ENCODE data around the gene TRIM31. TPM values are rescaled to one million over a fixed set of nuclear protein-coding genes. Genes with fewer than 3 reads are reported as not detected.
A peak's percentile ranks its signal among the peaks of the same experiment; 100 is the strongest.
"Not testable (repeated sequence)": the region's sequence is repeated elsewhere in the genome, so short reads cannot be mapped to it uniquely, and the experiment has no call there.

Gene TRIM31
- total RNA-seq, 2 donors from 2014 or later = 0.12 TPM; not detected in 1

GRCh38 chr6:30136570-30137286, 23.8 kb upstream of the TRIM31 start:
- DNase-seq (peak in 1 of 2 donors; percentile 21), ATAC-seq (replicated peaks in 1 of 2) (peak; percentile 74 to 79)
- Mint-ChIP-seq H3K9me3 (no peaks in the 10 kb centered on the region), H3K27me3 (ENCODE audit: low read depth) (peaks cover 60% of the 10 kb centered on the region), H3K27ac (no peak overlapping the region), H3K4me1 (ENCODE audit: low read depth) (peaks cover 8% of the 10 kb centered on the region), H3K36me3 (ENCODE audit: insufficient read depth in 2 of 2) (no peaks in the 10 kb centered on the region), H3K4me3 (no peak overlapping the region)

- no peak for DNase-seq
- H3K27ac Mint-ChIP-seq = no peak within 1 kb of the TSS
Observed at GRCh38 chr6:30135757-30136156, 22.9 kb upstream of the TRIM31 start, which contains the start of gene TRIM40. Gene TRIM40 (plus strand): TSS chr6:30136140. CDS start chr6:30137037, 897 bp downstream.

DNA sequence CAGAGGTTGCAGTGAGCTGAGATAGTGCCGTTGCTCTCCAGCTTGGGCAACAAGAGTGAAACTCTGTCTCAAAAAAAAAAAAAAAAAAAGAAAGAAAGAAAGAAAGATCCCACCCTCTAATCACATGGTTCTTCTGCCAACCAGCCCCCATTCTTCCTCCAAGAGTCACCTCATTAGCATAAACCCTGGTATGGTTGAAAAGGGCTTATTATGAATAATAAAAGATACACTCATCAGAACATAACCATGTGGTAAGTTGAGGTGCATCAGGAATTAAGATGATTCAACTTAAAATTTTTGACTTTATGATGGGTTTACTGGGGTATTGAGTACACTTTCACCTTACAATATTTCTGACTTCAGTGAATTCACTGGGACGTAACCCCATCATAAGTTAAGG, 22.3 kb upstream of the TRIM31 start:
- Mint-ChIP-seq H3K4me3 (no peak overlapping the region), H3K9me3 (no peaks in the 10 kb centered on the region), H3K27ac (no peak overlapping the region), H3K36me3 (ENCODE audit: insufficient read depth in 2 of 2) (no peaks in the 10 kb centered on the region), H3K27me3 (ENCODE audit: low read depth) (peaks cover 60% of the 10 kb centered on the region), H3K4me1 (ENCODE audit: low read depth) (peaks cover 18% of the 10 kb centered on the region)
- DNase-seq (no peak), ATAC-seq (replicated peaks in 1 of 2) (no peak)

More at GRCh38 chr6:30135757-30136156, 22.9 kb upstream of the TRIM31 start, which contains the start of gene TRIM40:
- no peak for ATAC-seq (replicated peaks in 1 of 2)
- Mint-ChIP-seq H3K4me3 (no peak within 1 kb of the TSS), H3K27me3 (ENCODE audit: low read depth) (peaks cover 60% of the 10 kb centered on the region), H3K4me1 (ENCODE audit: low read depth) (peaks cover 12% of the 10 kb centered on the region), H3K36me3 (ENCODE audit: insufficient read depth in 2 of 2) (no peaks in the 10 kb centered on the region), H3K9me3 (no peaks in the 10 kb centered on the region)

GRCh38 chr6:30131947-30132497, 19.1 kb upstream of the TRIM31 start:
- Mint-ChIP-seq H3K4me3 (no peak overlapping the region), H3K36me3 (ENCODE audit: insufficient read depth in 2 of 2) (no peaks in the 10 kb centered on the region), H3K9me3 (no peaks in the 10 kb centered on the region), H3K27ac (no peak overlapping the region), H3K27me3 (ENCODE audit: low read depth) (peaks cover 67% of the 10 kb centered on the region), H3K4me1 (ENCODE audit: low read depth) (peaks cover 41% of the 10 kb centered on the region)
- DNase-seq (no peak), ATAC-seq (replicated peaks in 1 of 2) (no peak)

DNA sequence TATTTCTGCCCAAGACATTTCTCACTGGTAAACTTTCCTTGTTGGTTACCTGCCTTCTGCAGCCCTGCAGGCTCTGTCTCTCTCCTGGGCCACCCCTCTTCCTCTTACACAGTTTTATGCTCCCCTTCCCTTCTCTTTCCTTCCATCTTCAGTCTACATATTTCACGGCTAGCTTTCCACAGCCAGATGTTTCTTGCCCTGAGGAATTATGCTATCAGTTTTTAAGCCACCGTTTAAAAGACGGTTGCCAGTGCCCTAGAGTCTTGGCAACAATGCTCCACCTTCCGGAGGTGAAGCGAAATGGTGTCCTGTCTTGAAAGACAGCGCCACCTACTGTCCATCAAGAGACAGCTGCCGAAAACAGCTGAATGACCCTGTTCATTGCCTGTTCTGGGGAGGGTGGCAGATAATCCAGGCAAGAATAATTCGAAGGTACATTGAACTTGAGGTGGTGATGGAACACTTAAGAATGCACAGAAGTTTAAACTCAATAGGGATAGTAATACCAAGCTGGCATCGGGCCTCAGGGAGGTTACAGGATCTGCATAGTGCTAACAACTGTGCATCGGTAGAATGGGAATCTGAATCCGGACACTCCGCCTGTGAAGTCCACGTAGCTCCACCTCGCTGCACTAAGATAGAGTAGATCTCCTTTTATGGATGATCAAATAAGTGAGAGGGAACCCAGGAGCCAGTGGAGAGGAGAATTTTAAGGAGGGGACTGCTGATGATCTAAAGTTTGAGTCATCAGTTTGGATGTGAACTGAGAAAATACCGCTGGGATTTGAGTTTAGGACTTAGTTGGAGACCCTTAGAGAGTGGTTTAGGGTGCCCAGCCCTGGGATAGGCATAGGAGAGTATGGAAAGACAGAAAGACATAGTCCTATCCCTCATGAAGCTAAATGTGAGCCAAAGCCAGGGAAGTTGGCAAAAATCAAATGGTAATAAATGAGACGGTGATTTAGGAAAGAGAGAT, 18.3 kb upstream of the TRIM31 start:
- DNase-seq = peak; percentile 65 to 70
- peak overlapping the region in 1 of 2 donors; percentile 58 for H3K4me3 Mint-ChIP-seq
- H3K36me3 Mint-ChIP-seq (ENCODE audit: insufficient read depth in 2 of 2) = no peaks in the 10 kb centered on the region
- peak overlapping the region; percentile 35 for H3K27ac Mint-ChIP-seq
- peaks cover 74% of the 10 kb centered on the region for H3K27me3 Mint-ChIP-seq (ENCODE audit: low read depth)
- H3K4me1 Mint-ChIP-seq (ENCODE audit: low read depth) = peaks cover 38% of the 10 kb centered on the region
- no peaks in the 10 kb centered on the region for H3K9me3 Mint-ChIP-seq
- peak; percentile 78 to 79 for ATAC-seq (replicated peaks in 1 of 2)

DNA sequence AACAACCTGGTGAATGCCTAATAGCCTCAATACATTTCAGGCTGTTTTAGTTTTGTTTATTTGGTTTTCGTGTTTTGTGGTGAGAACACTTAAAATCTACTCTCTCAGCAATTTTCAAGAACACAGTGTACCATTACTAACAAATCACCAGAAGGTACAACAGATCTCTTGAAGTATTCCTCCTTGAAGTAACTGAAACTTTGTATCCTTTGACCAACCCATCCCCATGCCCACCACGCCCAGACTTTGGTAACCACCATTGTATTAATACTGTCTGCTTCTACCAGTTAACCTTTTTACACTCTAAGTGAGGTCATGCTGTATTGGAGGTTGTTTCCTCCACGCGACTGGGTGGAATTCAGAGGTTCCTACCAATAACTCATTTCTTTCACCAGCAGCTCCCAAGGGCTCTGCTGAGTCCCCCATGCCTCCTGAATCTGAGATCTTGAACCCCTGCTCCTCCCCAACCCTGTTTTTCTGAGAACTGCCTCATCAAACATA, 17.3 kb upstream of the TRIM31 start:
- Mint-ChIP-seq H3K4me3 (no peak overlapping the region), H3K27ac (no peak overlapping the region), H3K9me3 (no peaks in the 10 kb centered on the region), H3K4me1 (ENCODE audit: low read depth) (peaks cover 33% of the 10 kb centered on the region), H3K27me3 (ENCODE audit: low read depth) (peaks cover 84% of the 10 kb centered on the region), H3K36me3 (ENCODE audit: insufficient read depth in 2 of 2) (no peaks in the 10 kb centered on the region)
- no peak for DNase-seq
- no peak for ATAC-seq (replicated peaks in 1 of 2)

DNA sequence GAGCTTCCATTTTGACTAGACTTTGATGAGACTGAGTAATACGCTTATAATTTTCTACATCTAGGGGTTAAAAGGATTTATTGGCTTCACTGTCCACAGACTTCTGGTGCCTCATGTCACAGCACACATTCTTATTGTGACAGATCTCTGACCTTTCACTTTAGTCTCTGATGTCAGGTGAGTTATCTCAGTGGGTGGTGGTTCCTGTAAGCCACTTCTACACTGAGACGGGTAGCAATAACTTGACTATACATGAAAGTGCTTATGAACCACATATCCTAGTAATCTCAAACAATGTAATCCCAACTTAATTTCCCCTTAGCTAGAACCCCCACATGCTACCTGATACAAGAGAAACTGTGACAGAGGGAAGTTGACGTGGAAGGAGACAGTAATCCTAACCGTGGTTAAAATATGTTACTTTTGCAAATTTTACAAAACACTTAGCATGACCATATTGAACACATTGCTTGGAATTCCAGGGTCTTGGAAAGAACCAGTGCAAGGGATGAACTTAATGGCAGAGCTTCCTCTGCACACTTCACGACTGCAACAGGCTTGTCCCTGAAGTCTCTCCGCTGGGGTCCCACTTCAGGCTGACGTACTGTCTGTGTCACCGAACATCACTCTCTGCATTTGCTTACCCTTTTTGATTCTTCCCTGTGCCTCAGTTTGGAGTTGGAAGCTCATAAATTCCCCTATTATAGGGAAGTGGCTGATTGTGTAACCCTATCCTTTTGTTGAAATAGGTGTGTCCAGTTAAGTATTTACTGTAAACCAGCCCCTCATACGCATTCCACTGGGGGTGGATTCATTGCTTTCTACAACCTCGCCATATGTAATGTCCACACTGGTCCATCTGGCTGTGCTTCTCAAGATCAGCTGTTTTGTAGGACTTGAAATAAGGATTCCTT, 16.6 kb upstream of the TRIM31 start:
- Mint-ChIP-seq H3K9me3 (no peaks in the 10 kb centered on the region), H3K27ac (no peak overlapping the region), H3K4me3 (peak overlapping the region in 1 of 2 donors; percentile 26), H3K4me1 (ENCODE audit: low read depth) (peaks cover 33% of the 10 kb centered on the region), H3K36me3 (ENCODE audit: insufficient read depth in 2 of 2) (no peaks in the 10 kb centered on the region), H3K27me3 (ENCODE audit: low read depth) (peaks cover 83% of the 10 kb centered on the region)
- DNase-seq (peak in 1 of 2 donors; percentile 15), ATAC-seq (replicated peaks in 1 of 2) (peak; percentile 81 to 88)

DNA sequence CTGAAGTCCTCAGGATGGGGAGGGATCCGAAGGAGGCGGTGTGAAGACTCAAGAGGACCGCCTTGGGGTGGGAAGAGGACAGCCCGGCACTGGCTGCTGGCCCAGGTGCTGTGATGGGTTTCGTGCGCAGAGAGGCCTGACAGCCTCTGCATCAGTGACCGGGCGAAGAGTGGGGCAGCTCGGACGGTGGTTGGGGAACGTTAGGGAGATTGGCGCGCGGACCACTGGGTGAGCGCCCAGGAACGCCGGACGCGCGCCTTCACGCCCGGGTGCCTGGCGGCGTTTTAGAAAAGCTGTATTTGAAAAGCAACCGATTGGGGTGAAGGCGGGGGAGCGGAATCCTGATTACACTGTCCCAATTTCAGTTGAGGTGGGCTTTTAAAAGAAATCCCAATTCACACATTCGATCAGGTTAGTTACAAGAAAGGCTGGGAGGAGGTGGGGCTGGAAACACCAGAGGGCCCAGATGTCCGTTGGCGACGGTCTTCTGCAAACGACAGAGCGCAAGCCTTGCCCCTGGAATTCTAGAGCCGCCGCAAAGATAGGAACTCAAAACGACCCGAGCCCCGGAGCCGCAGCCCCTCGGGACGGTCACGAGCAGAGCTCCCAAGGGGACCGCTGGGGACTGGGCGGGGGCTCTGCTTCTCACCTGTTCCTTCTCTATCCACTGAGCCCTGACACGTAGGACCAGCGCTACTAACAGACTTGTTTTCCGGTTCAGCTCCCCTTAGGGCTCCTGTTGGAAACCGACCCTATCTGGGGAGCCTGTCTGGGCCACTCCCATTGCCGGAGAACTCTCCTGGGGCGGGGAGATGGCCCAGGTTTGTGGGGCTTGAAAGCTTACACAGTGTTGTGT, 14.6 kb upstream of the TRIM31 start:
- ATAC-seq (replicated peaks in 1 of 2) (no peak), DNase-seq (no peak)
- Mint-ChIP-seq H3K27me3 (ENCODE audit: low read depth) (peaks cover 71% of the 10 kb centered on the region), H3K9me3 (no peaks in the 10 kb centered on the region), H3K27ac (no peak overlapping the region), H3K36me3 (ENCODE audit: insufficient read depth in 2 of 2) (no peaks in the 10 kb centered on the region), H3K4me1 (ENCODE audit: low read depth) (peaks cover 33% of the 10 kb centered on the region), H3K4me3 (peak overlapping the region in 1 of 2 donors; percentile 53)

GRCh38 chr6:30122515-30122914, 9.6 kb upstream of the TRIM31 start:
- no peak for DNase-seq

GRCh38 chr6:30121446-30122366, 8.8 kb upstream of the TRIM31 start:
- H3K4me3 Mint-ChIP-seq = no peak overlapping the region
- peaks cover 17% of the 10 kb centered on the region for H3K27me3 Mint-ChIP-seq (ENCODE audit: low read depth)
- H3K9me3 Mint-ChIP-seq = no peaks in the 10 kb centered on the region
- H3K4me1 Mint-ChIP-seq (ENCODE audit: low read depth) = no peaks in the 10 kb centered on the region
- H3K36me3 Mint-ChIP-seq (ENCODE audit: insufficient read depth in 2 of 2) = no peaks in the 10 kb centered on the region
- H3K27ac Mint-ChIP-seq = no peak overlapping the region
- DNase-seq (no peak), ATAC-seq (replicated peaks in 1 of 2) (no peak)

More at GRCh38 chr6:30122515-30122914, 9.6 kb upstream of the TRIM31 start:
- H3K27ac Mint-ChIP-seq = no peak overlapping the region
- H3K27me3 Mint-ChIP-seq (ENCODE audit: low read depth) = peaks cover 25% of the 10 kb centered on the region
- no peaks in the 10 kb centered on the region for H3K36me3 Mint-ChIP-seq (ENCODE audit: insufficient read depth in 2 of 2)
- ATAC-seq (replicated peaks in 1 of 2) = no peak
- H3K9me3 Mint-ChIP-seq = no peaks in the 10 kb centered on the region
- no peaks in the 10 kb centered on the region for H3K4me1 Mint-ChIP-seq (ENCODE audit: low read depth)
- H3K4me3 Mint-ChIP-seq = no peak overlapping the region

GRCh38 chr6:30118691-30119090, 5.8 kb upstream of the TRIM31 start:
- H3K4me3 Mint-ChIP-seq; H3K4me1 Mint-ChIP-seq (ENCODE audit: low read depth); H3K36me3 Mint-ChIP-seq (ENCODE audit: insufficient read depth in 2 of 2); H3K27me3 Mint-ChIP-seq (ENCODE audit: low read depth); H3K27ac Mint-ChIP-seq; DNase-seq; H3K9me3 Mint-ChIP-seq; ATAC-seq (replicated peaks in 1 of 2): not testable (repeated sequence)
